ENCODE results near the gene MYCBP2. TPM values are rescaled to one million over a fixed set of nuclear protein-coding genes. Genes with fewer than 3 reads are reported as not detected.

The MYCBP2 gene
- total and polyA plus RNA-seq, 3 donors from 2014 or later, result 69.8 to 195 (median 188) TPM

DNA sequence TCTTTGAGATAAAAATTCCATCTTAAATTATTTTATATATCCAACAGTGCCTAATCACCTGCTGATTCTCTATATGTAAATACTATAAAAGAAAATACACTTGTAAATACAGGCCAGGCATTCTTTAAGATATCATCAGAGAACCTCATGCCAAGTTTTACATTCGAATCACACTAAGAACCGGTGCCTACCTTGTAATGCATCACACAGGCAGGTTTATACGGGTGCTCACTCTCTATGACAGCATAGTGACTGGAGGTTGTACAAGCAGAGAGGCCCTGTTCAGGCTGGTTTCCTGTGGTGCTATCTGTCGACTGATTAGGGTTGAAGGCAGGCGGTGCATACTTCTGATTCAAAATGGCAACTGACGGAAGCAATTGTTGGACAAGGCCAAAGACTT is 158.7 kb downstream of the MYCBP2 start:
- Histone ChIP-seq H3K4me1 (no peaks in the 10 kb centered on the region), H3K4me3 (no peak overlapping the region), H3K9me3 (no peaks in the 10 kb centered on the region), H3K27ac (no peak overlapping the region), H3K27me3 (no peaks in the 10 kb centered on the region), H3K36me3 (ENCODE audit: low read depth, missing control alignments) (no peaks in the 10 kb centered on the region)
- intact Hi-C loops (cut with DNase I; ENCODE audit: low total_unique reads), result no loop called here
- 95% methylated on average over 6 of the region's 6 CpGs for WGBS, 2 donors
- DNase-seq, result no peak
- no peak for TF ChIP-seq POLR2A (IDR thresholded peaks at IDR 0.05)
- TF ChIP-seq, protein P1, sequence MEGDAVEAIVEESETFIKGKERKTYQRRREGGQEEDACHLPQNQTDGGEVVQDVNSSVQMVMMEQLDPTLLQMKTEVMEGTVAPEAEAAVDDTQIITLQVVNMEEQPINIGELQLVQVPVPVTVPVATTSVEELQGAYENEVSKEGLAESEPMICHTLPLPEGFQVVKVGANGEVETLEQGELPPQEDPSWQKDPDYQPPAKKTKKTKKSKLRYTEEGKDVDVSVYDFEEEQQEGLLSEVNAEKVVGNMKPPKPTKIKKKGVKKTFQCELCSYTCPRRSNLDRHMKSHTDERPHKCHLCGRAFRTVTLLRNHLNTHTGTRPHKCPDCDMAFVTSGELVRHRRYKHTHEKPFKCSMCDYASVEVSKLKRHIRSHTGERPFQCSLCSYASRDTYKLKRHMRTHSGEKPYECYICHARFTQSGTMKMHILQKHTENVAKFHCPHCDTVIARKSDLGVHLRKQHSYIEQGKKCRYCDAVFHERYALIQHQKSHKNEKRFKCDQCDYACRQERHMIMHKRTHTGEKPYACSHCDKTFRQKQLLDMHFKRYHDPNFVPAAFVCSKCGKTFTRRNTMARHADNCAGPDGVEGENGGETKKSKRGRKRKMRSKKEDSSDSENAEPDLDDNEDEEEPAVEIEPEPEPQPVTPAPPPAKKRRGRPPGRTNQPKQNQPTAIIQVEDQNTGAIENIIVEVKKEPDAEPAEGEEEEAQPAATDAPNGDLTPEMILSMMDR (IDR thresholded peaks at IDR 0.05), result no peak

DNA sequence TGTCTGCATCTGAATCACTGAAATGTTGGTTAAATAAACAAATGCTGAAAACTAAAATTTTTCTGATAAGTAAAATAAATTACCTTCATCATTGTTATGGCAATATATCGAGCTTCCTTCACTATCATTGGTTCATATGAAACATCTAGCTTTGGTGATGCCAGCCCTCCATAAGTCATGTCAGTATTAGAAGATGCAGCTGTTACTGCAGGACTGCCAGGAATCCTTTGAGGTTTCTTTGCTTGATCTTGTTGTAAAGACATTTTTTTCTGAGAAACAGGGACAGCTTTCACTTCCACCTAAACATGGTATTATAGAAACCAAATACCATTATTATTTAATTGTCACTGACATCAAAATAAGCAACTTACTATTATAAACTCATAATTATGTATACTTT is 176.2 kb downstream of the MYCBP2 start:
- no peak for DNase-seq

DNA sequence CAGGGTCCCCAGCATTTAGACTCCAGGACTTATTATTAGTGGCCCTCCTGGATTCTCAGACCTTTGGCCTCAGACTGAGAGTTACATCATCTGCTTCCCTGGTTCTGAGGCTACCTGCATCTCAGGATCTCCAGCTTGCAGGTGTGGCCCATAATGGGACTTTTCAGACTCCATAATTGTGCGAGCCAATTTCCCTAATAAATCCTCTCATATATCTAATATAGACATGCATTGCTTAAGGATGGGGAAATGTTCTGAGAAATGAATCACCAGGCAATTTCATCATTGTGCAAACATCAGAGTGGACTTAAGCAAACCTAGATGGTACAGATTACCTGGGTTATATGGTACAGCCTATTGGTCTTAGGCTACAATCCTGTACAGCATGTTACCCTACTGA is 183.5 kb downstream of the MYCBP2 start:
- Histone ChIP-seq H3K27ac (no peak overlapping the region), H3K4me3 (no peak overlapping the region), H3K9me3 (no peaks in the 10 kb centered on the region), H3K27me3 (no peaks in the 10 kb centered on the region), H3K4me1 (no peaks in the 10 kb centered on the region), H3K36me3 (ENCODE audit: low read depth, missing control alignments) (no peaks in the 10 kb centered on the region)
- intact Hi-C loops (cut with DNase I; ENCODE audit: low total_unique reads), result no loop called here
- 96 to 100% methylated on average over 1 of the region's 1 CpG for WGBS, 2 donors
- DNase-seq, result no peak
- TF ChIP-seq, protein P1 (IDR thresholded peaks at IDR 0.05), result no peak
- no peak for TF ChIP-seq POLR2A (IDR thresholded peaks at IDR 0.05)

More for the DNA sequence above, 176.2 kb downstream of the MYCBP2 start:
- TF ChIP-seq, protein P1 (IDR thresholded peaks at IDR 0.05), result no peak
- no peak for TF ChIP-seq POLR2A (IDR thresholded peaks at IDR 0.05)
- Histone ChIP-seq H3K27me3 (no peaks in the 10 kb centered on the region), H3K27ac (no peak overlapping the region), H3K4me1 (no peaks in the 10 kb centered on the region), H3K36me3 (ENCODE audit: low read depth, missing control alignments) (no peaks in the 10 kb centered on the region), H3K9me3 (no peaks in the 10 kb centered on the region), H3K4me3 (no peak overlapping the region)
- 90 to 91% methylated on average over 1 of the region's 1 CpG for WGBS, 2 donors
- intact Hi-C loops (cut with DNase I; ENCODE audit: low total_unique reads), result no loop called here

DNA sequence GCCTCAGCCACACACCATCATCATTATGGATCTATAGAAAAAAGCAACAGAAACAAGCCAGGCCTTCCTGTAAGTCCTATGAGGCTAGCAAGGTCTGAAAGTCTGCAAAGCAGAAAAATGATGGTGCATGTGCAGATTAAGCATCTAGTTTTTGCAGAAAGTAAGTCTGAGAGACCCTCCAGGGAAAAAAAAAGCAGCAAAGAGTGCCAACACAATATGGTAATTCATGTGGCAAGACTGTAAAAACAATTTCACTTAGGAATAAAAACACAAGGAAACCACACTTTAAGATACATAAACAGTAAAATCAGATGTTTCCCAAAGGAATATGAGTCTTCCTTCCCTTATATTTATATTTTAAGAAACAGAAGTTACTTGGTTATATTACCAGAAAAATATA is 187.6 kb downstream of the MYCBP2 start:
- Histone ChIP-seq H3K4me1 (peaks cover 4% of the 10 kb centered on the region), H3K36me3 (ENCODE audit: low read depth, missing control alignments) (no peaks in the 10 kb centered on the region), H3K27me3 (no peaks in the 10 kb centered on the region), H3K9me3 (no peaks in the 10 kb centered on the region), H3K27ac (no peak overlapping the region), H3K4me3 (no peak overlapping the region)
- TF ChIP-seq, protein P1 (IDR thresholded peaks at IDR 0.05), result no peak
- TF ChIP-seq POLR2A (IDR thresholded peaks at IDR 0.05), result no peak
- intact Hi-C loops (cut with DNase I; ENCODE audit: low total_unique reads), result no loop called here
- no peak for DNase-seq

DNA sequence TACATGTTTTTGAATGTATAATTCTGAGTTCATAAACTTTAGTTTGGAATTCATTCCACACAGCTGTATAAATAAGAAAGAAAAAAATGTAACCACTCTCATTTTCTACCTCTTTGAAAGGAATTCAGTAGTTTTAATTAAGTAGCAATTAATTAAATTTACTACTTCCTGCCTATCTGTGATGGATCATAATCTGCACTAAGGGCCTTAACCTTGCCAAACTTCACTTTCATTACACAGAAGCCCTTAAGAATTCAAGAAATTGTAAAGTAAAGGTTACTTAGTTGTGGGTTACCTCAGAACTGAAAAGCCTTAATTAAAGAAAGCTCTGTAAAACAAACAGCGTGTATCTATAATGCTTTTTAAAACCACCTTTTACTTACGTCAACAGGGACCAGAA is 188.1 kb downstream of the MYCBP2 start:
- DNase-seq, result no peak
- WGBS, 2 donors, result 80 to 87% methylated on average over 2 of the region's 2 CpGs
- H3K36me3 ChIP-seq (ENCODE audit: low read depth, missing control alignments), result no peaks in the 10 kb centered on the region
- H3K27ac ChIP-seq, result no peak overlapping the region
- peaks cover 4% of the 10 kb centered on the region for H3K4me1 ChIP-seq
- no peak overlapping the region for H3K4me3 ChIP-seq
- H3K27me3 ChIP-seq, result no peaks in the 10 kb centered on the region
- H3K9me3 ChIP-seq, result no peaks in the 10 kb centered on the region
- TF ChIP-seq POLR2A (IDR thresholded peaks at IDR 0.05), result no peak
- intact Hi-C loops (cut with DNase I; ENCODE audit: low total_unique reads), result no loop called here
